ENCODE measurements around the gene DAZL. TPM values are rescaled to one million over a fixed set of nuclear protein-coding genes. Genes with fewer than 3 reads are reported as not detected.

Gene DAZL
- polyA plus RNA-seq, 1 of the 3 experiments (the other 2 are of a cell fraction) = not detected

DNA sequence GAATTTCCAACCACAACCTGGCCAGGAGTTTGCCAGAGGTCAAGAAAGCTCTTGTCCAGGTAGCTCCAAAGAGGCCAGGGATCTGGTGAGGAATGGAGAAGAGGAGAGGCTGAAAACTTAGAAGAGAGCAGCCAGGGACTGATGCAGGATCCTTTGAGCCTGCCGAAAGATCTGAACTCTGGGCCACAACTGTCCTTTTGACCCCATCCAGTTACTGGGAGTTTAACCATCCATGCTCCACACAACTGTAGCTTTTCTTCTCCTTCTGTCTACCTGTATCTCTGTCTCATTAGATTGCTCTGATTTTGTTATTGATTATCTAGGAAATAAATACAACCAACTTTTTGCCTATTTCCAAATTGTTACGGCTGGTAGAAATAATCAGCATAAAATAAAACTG, 36.7 kb downstream of the DAZL start:
- H3K79me2 ChIP-seq (ENCODE audit: insufficient read depth) = no peaks in the 10 kb centered on the region
- H3K36me3 ChIP-seq (replicated peaks in 1 of 2; ENCODE audit: control insufficient read depth in 1 of 2, insufficient read depth in 2 of 2, low read length in 1 of 2) = no peaks in the 10 kb centered on the region
- H3K4me1 ChIP-seq (ENCODE audit: control insufficient read depth in 1 of 2, insufficient read depth in 2 of 2, low read depth in 1 of 2, low read length in 1 of 2) = no peaks in the 10 kb centered on the region
- H3K4me3 ChIP-seq (ENCODE audit: low read depth in 2 of 2, low read length in 1 of 2) = no peak overlapping the region
- no peak overlapping the region for H3K27ac ChIP-seq (ENCODE audit: low read depth in 2 of 2, low read length in 1 of 2)
- TF ChIP-seq, protein P1, sequence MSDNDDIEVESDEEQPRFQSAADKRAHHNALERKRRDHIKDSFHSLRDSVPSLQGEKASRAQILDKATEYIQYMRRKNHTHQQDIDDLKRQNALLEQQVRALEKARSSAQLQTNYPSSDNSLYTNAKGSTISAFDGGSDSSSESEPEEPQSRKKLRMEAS (IDR thresholded peaks at IDR 0.05; ENCODE audit: low read depth) = no peak
- no peak for TF ChIP-seq EP300 (IDR thresholded peaks at IDR 0.05; ENCODE audit: borderline replicate concordance in 1 of 2, low read depth in 1 of 2, low read length in 1 of 2)
- no peaks in the 10 kb centered on the region for H3K9me2 ChIP-seq
- peaks cover under 1% of the 10 kb centered on the region; the same call in 1 of the 2 replicates for H3K9me3 ChIP-seq
- H2AFZ ChIP-seq (ENCODE audit: low read depth) = no peak overlapping the region
- no peaks in the 10 kb centered on the region for H3K27me3 ChIP-seq (ENCODE audit: insufficient read depth)
- no peak for DNase-seq
- 85% methylated on average over 2 of the region's 2 CpGs for WGBS (ENCODE audit: low lambda C conversion rate)
- ChIA-PET POLR2A (no interaction called here), CTCF (interaction anchor here (0.6 to 0.9 kb wide), 2 partner anchors 278 to 375 kb away, joined by 3 read pairs; no protein-coding TSS in a partner anchor)
- H4K20me1 ChIP-seq (ENCODE audit: insufficient read depth) = no peaks in the 10 kb centered on the region
- no peak overlapping the region for H3K9ac ChIP-seq
- H3F3A ChIP-seq (replicated peaks; ENCODE audit: insufficient read depth) = no peaks in the 10 kb centered on the region
- H3K4me2 ChIP-seq = no peak overlapping the region

DNA sequence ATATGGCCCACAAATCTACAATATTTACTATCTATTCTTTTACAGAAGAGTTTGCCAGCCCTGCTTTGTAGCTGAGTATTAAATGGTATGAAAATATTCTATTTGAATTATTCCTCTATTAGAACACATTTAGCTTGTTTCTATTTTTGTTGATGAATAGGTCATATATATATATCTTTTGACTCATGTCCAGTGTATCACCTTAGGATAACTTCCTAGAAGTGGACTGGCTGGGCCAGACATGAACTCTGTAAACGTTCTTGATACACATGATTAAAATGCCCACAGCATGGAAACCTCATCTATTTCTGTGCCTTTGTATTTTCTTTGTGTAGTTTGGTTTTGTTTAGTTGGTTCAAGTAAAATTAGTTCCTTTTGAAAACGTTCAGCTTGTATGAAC, 37.1 kb downstream of the DAZL start:
- no peak for DNase-seq
- Histone ChIP-seq H3K36me3 (replicated peaks in 1 of 2; ENCODE audit: control insufficient read depth in 1 of 2, insufficient read depth in 2 of 2, low read length in 1 of 2) (no peaks in the 10 kb centered on the region), H3K4me1 (ENCODE audit: control insufficient read depth in 1 of 2, insufficient read depth in 2 of 2, low read depth in 1 of 2, low read length in 1 of 2) (no peaks in the 10 kb centered on the region), H3K9me3 (peaks cover 5% of the 10 kb centered on the region; the same call in 1 of the 2 replicates), H4K20me1 (ENCODE audit: insufficient read depth) (no peaks in the 10 kb centered on the region), H3K9me2 (no peaks in the 10 kb centered on the region), H2AFZ (ENCODE audit: low read depth) (no peak overlapping the region), H3K79me2 (ENCODE audit: insufficient read depth) (no peaks in the 10 kb centered on the region), H3K4me2 (no peak overlapping the region), H3K27me3 (ENCODE audit: insufficient read depth) (no peaks in the 10 kb centered on the region), H3K4me3 (ENCODE audit: low read depth in 2 of 2, low read length in 1 of 2) (no peak overlapping the region), H3F3A (replicated peaks; ENCODE audit: insufficient read depth) (no peaks in the 10 kb centered on the region), H3K27ac (ENCODE audit: low read depth in 2 of 2, low read length in 1 of 2) (no peak overlapping the region), H3K9ac (no peak overlapping the region)
- WGBS (ENCODE audit: low lambda C conversion rate) = 11% methylated on average over 2 of the region's 2 CpGs
- ChIA-PET CTCF (interaction anchor here (0.9 kb wide), 1 partner anchor 278 kb away, joined by 3 read pairs; no protein-coding TSS in a partner anchor), POLR2A (no interaction called here)
- TF ChIP-seq, protein P2, sequence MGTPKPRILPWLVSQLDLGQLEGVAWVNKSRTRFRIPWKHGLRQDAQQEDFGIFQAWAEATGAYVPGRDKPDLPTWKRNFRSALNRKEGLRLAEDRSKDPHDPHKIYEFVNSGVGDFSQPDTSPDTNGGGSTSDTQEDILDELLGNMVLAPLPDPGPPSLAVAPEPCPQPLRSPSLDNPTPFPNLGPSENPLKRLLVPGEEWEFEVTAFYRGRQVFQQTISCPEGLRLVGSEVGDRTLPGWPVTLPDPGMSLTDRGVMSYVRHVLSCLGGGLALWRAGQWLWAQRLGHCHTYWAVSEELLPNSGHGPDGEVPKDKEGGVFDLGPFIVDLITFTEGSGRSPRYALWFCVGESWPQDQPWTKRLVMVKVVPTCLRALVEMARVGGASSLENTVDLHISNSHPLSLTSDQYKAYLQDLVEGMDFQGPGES (IDR thresholded peaks at IDR 0.05; ENCODE audit: low read depth, low read length) = no peak
- TF ChIP-seq RFX5 (IDR thresholded peaks at IDR 0.05; ENCODE audit: low read length) (no peak), POLR2AphosphoS5 (IDR thresholded peaks at IDR 0.05; ENCODE audit: low read depth, low read length) (no peak), SMC3 (IDR thresholded peaks at IDR 0.05; ENCODE audit: low read depth, low read length) (no peak), YY1 (IDR thresholded peaks at IDR 0.05; ENCODE audit: low read depth) (no peak), MEF2A (IDR thresholded peaks at IDR 0.05; ENCODE audit: borderline replicate concordance, low read depth) (no peak), NRF1 (IDR thresholded peaks at IDR 0.05; ENCODE audit: low read depth, low read length) (no peak), TCF12 (IDR thresholded peaks at IDR 0.05) (no peak), RXRA (IDR thresholded peaks at IDR 0.05; ENCODE audit: borderline replicate concordance, low read depth) (no peak), GATA2 (CRISPR knock-in tag; IDR thresholded peaks at IDR 0.05) (no peak), FOSL2 (IDR thresholded peaks at IDR 0.05; ENCODE audit: borderline replicate concordance, low read depth) (no peak), EP300 (IDR thresholded peaks at IDR 0.05; ENCODE audit: borderline replicate concordance in 1 of 2, low read depth in 1 of 2, low read length in 1 of 2) (no peak), NFIC (IDR thresholded peaks at IDR 0.05; ENCODE audit: borderline replicate concordance) (no peak)
- TF ChIP-seq, protein P3, sequence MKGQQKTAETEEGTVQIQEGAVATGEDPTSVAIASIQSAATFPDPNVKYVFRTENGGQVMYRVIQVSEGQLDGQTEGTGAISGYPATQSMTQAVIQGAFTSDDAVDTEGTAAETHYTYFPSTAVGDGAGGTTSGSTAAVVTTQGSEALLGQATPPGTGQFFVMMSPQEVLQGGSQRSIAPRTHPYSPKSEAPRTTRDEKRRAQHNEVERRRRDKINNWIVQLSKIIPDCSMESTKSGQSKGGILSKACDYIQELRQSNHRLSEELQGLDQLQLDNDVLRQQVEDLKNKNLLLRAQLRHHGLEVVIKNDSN (IDR thresholded peaks at IDR 0.05; ENCODE audit: borderline replicate concordance, low read depth) = no peak
- TF ChIP-seq, protein P4, sequence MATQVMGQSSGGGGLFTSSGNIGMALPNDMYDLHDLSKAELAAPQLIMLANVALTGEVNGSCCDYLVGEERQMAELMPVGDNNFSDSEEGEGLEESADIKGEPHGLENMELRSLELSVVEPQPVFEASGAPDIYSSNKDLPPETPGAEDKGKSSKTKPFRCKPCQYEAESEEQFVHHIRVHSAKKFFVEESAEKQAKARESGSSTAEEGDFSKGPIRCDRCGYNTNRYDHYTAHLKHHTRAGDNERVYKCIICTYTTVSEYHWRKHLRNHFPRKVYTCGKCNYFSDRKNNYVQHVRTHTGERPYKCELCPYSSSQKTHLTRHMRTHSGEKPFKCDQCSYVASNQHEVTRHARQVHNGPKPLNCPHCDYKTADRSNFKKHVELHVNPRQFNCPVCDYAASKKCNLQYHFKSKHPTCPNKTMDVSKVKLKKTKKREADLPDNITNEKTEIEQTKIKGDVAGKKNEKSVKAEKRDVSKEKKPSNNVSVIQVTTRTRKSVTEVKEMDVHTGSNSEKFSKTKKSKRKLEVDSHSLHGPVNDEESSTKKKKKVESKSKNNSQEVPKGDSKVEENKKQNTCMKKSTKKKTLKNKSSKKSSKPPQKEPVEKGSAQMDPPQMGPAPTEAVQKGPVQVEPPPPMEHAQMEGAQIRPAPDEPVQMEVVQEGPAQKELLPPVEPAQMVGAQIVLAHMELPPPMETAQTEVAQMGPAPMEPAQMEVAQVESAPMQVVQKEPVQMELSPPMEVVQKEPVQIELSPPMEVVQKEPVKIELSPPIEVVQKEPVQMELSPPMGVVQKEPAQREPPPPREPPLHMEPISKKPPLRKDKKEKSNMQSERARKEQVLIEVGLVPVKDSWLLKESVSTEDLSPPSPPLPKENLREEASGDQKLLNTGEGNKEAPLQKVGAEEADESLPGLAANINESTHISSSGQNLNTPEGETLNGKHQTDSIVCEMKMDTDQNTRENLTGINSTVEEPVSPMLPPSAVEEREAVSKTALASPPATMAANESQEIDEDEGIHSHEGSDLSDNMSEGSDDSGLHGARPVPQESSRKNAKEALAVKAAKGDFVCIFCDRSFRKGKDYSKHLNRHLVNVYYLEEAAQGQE (IDR thresholded peaks at IDR 0.05; ENCODE audit: low read depth, low read length) = no peak
- TF ChIP-seq, protein P1 (IDR thresholded peaks at IDR 0.05; ENCODE audit: low read depth) = no peak
- TF ChIP-seq, protein P5, sequence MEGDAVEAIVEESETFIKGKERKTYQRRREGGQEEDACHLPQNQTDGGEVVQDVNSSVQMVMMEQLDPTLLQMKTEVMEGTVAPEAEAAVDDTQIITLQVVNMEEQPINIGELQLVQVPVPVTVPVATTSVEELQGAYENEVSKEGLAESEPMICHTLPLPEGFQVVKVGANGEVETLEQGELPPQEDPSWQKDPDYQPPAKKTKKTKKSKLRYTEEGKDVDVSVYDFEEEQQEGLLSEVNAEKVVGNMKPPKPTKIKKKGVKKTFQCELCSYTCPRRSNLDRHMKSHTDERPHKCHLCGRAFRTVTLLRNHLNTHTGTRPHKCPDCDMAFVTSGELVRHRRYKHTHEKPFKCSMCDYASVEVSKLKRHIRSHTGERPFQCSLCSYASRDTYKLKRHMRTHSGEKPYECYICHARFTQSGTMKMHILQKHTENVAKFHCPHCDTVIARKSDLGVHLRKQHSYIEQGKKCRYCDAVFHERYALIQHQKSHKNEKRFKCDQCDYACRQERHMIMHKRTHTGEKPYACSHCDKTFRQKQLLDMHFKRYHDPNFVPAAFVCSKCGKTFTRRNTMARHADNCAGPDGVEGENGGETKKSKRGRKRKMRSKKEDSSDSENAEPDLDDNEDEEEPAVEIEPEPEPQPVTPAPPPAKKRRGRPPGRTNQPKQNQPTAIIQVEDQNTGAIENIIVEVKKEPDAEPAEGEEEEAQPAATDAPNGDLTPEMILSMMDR (IDR thresholded peaks at IDR 0.05) = no peak

All from SK-N-SH (cell line).